WTC11 (cell line): ENCODE data around the gene CEACAM3. TPM values are rescaled to one million over a fixed set of nuclear protein-coding genes. Genes with fewer than 3 reads are reported as not detected.

Experiments used
- AR ChIP-seq: fragments of 250-450 bp; sonication (Bioruptor Pico); IDR thresholded peaks from 2 replicates; pipeline ENCODE4 v1.9.0; 2021; ENCODE audit warnings: mild to moderate bottlenecking
- IRF2 ChIP-seq: sonication (generic); formaldehyde crosslinking; IDR thresholded peaks from 2 replicates; pipeline ENCODE4 v1.8.0; 2022; ENCODE audit warnings: low read depth, missing genetic modification reagents, borderline replicate concordance
- MLX ChIP-seq: sonication (generic); formaldehyde crosslinking; IDR thresholded peaks from 2 replicates; pipeline ENCODE4 v1.8.1; 2023; ENCODE audit warnings: mild to moderate bottlenecking, missing genetic modification reagents, moderate library complexity
- PRDM15 ChIP-seq: sonication (generic); formaldehyde crosslinking; IDR thresholded peaks from 2 replicates; pipeline ENCODE4 v1.8.0; 2022; ENCODE audit warnings: missing genetic modification reagents
- RELA ChIP-seq: sonication (generic); formaldehyde crosslinking; IDR thresholded peaks from 2 replicates; pipeline ENCODE4 v1.8.1; 2022; ENCODE audit warnings: missing genetic modification reagents, mild to moderate bottlenecking, borderline replicate concordance
- RORB ChIP-seq: fragments of 250-450 bp; sonication (Bioruptor Pico); IDR thresholded peaks from 2 replicates; pipeline ENCODE4 v1.9.0; 2021; ENCODE audit warnings: mild to moderate bottlenecking
- STAT6 ChIP-seq: sonication (generic); formaldehyde crosslinking; conservative IDR thresholded peaks from 2 replicates; pipeline ENCODE4 v1.8.1; 2023; ENCODE audit warnings: mild to moderate bottlenecking, low read depth, missing genetic modification reagents, moderate library complexity
- TP53 ChIP-seq: sonication (generic); formaldehyde crosslinking; IDR thresholded peaks from 2 replicates; pipeline ENCODE4 v1.8.1; 2023; ENCODE audit warnings: mild to moderate bottlenecking, missing genetic modification reagents
- ZBTB21 ChIP-seq: sonication (generic); formaldehyde crosslinking; IDR thresholded peaks from 2 replicates; pipeline ENCODE4 v1.8.1; 2023; ENCODE audit warnings: mild to moderate bottlenecking, missing genetic modification reagents, borderline replicate concordance
- ZNF232 ChIP-seq: sonication (generic); formaldehyde crosslinking; IDR thresholded peaks from 2 replicates; pipeline ENCODE4 v1.8.0; 2022; ENCODE audit warnings: mild to moderate bottlenecking, missing genetic modification reagents
- ZNF317 ChIP-seq: sonication (generic); formaldehyde crosslinking; IDR thresholded peaks from 2 replicates; pipeline ENCODE4 v1.8.1; 2023; ENCODE audit warnings: low read depth, mild to moderate bottlenecking, moderate library complexity, missing genetic modification reagents, borderline replicate concordance
- ZNF396 ChIP-seq: fragments of 250-450 bp; sonication (Bioruptor Pico); IDR thresholded peaks from 2 replicates; pipeline ENCODE4 v1.8.0; 2021; ENCODE audit warnings: mild to moderate bottlenecking, moderate library complexity, borderline replicate concordance
- ZNF416 ChIP-seq: fragments of 250-450 bp; sonication (Bioruptor Pico); IDR thresholded peaks from 2 replicates; pipeline ENCODE4 v1.9.0; 2021; ENCODE audit warnings: mild to moderate bottlenecking, inconsistent platforms
- ZNF425 ChIP-seq: fragments of 250-450 bp; sonication (Bioruptor Pico); conservative IDR thresholded peaks from 2 replicates; pipeline ENCODE4 v1.9.0; 2021; ENCODE audit warnings: mild to moderate bottlenecking
- ZNF512 ChIP-seq: sonication (generic); formaldehyde crosslinking; IDR thresholded peaks from 2 replicates; pipeline ENCODE4 v1.8.1; 2022; ENCODE audit warnings: missing genetic modification reagents, borderline replicate concordance
- total RNA-seq: library from RNA; stranded (reverse); gene quantifications from 3 replicates; pipeline ENCODE4 v1.2.3, GENCODE V29; 2021
- TF ChIP-seq, protein P1 (sequence below): sonication (generic); formaldehyde crosslinking; IDR thresholded peaks from 2 replicates; pipeline ENCODE4 v1.8.1; 2023; ENCODE audit warnings: mild to moderate bottlenecking, moderate library complexity, missing genetic modification reagents
- TF ChIP-seq, protein P2 (sequence below): fragments of 250-450 bp; sonication (Bioruptor Pico); IDR thresholded peaks from 2 replicates; pipeline ENCODE4 v1.9.0; 2021; ENCODE audit warnings: mild to moderate bottlenecking, borderline replicate concordance

Gene CEACAM3
- total RNA-seq, 1 experiment from 2014 or later = not detected

GRCh38 chr19:41844601-41845000 lies 48.2 kb downstream of the CEACAM3 start, which contains the start of gene LYPD4 (continued):
- TF ChIP-seq AR (no peak), MLX (no peak), ZNF396 (CRISPR knock-in tag) (no peak), RORB (no peak), ZNF416 (CRISPR knock-in tag) (no peak), ZNF512 (CRISPR knock-in tag) (no peak), ZBTB21 (CRISPR knock-in tag) (no peak), ZNF232 (no peak), RELA (CRISPR knock-in tag) (peak; percentile 68), PRDM15 (CRISPR knock-in tag) (no peak), STAT6 (CRISPR knock-in tag) (no peak), TP53 (CRISPR knock-in tag) (no peak), IRF2 (CRISPR knock-in tag) (no peak), ZNF317 (CRISPR knock-in tag) (no peak), ZNF425 (CRISPR knock-in tag) (no peak)
- TF ChIP-seq, protein P1, sequence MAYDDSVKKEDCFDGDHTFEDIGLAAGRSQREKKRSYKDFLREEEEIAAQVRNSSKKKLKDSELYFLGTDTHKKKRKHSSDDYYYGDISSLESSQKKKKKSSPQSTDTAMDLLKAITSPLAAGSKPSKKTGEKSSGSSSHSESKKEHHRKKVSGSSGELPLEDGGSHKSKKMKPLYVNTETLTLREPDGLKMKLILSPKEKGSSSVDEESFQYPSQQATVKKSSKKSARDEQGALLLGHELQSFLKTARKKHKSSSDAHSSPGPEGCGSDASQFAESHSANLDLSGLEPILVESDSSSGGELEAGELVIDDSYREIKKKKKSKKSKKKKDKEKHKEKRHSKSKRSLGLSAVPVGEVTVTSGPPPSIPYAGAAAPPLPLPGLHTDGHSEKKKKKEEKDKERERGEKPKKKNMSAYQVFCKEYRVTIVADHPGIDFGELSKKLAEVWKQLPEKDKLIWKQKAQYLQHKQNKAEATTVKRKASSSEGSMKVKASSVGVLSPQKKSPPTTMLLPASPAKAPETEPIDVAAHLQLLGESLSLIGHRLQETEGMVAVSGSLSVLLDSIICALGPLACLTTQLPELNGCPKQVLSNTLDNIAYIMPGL (CRISPR knock-in tag) = no peak
- TF ChIP-seq, protein P2, sequence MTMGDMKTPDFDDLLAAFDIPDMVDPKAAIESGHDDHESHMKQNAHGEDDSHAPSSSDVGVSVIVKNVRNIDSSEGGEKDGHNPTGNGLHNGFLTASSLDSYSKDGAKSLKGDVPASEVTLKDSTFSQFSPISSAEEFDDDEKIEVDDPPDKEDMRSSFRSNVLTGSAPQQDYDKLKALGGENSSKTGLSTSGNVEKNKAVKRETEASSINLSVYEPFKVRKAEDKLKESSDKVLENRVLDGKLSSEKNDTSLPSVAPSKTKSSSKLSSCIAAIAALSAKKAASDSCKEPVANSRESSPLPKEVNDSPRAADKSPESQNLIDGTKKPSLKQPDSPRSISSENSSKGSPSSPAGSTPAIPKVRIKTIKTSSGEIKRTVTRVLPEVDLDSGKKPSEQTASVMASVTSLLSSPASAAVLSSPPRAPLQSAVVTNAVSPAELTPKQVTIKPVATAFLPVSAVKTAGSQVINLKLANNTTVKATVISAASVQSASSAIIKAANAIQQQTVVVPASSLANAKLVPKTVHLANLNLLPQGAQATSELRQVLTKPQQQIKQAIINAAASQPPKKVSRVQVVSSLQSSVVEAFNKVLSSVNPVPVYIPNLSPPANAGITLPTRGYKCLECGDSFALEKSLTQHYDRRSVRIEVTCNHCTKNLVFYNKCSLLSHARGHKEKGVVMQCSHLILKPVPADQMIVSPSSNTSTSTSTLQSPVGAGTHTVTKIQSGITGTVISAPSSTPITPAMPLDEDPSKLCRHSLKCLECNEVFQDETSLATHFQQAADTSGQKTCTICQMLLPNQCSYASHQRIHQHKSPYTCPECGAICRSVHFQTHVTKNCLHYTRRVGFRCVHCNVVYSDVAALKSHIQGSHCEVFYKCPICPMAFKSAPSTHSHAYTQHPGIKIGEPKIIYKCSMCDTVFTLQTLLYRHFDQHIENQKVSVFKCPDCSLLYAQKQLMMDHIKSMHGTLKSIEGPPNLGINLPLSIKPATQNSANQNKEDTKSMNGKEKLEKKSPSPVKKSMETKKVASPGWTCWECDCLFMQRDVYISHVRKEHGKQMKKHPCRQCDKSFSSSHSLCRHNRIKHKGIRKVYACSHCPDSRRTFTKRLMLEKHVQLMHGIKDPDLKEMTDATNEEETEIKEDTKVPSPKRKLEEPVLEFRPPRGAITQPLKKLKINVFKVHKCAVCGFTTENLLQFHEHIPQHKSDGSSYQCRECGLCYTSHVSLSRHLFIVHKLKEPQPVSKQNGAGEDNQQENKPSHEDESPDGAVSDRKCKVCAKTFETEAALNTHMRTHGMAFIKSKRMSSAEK (CRISPR knock-in tag) = no peak
